Uterus (tissue), 2 donors: ENCODE data around the gene HOXD10.
A peak's percentile ranks its signal among the peaks of the same experiment; 100 is the strongest.

Experiments
- CTCF ChIP-seq, 4 experiments: fragments of 200-600 bp in 2 of 4; fragments of 450-650 bp in 2 of 4; sonication (generic) in 2 of 4; IDR thresholded peaks; one replicate each; pipeline ENCODE4 v1.5.1; 2016 to 2019; ENCODE audit warnings: antibody characterized with exemption in 4 of 4, mild to moderate bottlenecking in 2 of 4, moderate library complexity in 1 of 4
- POLR2A ChIP-seq, 2 donors: fragments of 450-650 bp; IDR thresholded peaks; one replicate each; pipeline ENCODE4 v1.6.1; 2016; ENCODE audit warnings: antibody characterized with exemption in 2 of 2, mild to moderate bottlenecking in 1 of 2, moderate library complexity in 1 of 2

GRCh38 chr2:176129813-176130146 is 13.2 kb downstream of the HOXD10 start:
- TF ChIP-seq CTCF (IDR thresholded peaks at IDR 0.05) (no peak), POLR2A (IDR thresholded peaks at IDR 0.05) (peak in 1 of 2 donors; percentile 7)
